ENCODE data around the gene SH3BP4.

SH3BP4 gene, protein sequence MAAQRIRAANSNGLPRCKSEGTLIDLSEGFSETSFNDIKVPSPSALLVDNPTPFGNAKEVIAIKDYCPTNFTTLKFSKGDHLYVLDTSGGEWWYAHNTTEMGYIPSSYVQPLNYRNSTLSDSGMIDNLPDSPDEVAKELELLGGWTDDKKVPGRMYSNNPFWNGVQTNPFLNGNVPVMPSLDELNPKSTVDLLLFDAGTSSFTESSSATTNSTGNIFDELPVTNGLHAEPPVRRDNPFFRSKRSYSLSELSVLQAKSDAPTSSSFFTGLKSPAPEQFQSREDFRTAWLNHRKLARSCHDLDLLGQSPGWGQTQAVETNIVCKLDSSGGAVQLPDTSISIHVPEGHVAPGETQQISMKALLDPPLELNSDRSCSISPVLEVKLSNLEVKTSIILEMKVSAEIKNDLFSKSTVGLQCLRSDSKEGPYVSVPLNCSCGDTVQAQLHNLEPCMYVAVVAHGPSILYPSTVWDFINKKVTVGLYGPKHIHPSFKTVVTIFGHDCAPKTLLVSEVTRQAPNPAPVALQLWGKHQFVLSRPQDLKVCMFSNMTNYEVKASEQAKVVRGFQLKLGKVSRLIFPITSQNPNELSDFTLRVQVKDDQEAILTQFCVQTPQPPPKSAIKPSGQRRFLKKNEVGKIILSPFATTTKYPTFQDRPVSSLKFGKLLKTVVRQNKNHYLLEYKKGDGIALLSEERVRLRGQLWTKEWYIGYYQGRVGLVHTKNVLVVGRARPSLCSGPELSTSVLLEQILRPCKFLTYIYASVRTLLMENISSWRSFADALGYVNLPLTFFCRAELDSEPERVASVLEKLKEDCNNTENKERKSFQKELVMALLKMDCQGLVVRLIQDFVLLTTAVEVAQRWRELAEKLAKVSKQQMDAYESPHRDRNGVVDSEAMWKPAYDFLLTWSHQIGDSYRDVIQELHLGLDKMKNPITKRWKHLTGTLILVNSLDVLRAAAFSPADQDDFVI

DNA sequence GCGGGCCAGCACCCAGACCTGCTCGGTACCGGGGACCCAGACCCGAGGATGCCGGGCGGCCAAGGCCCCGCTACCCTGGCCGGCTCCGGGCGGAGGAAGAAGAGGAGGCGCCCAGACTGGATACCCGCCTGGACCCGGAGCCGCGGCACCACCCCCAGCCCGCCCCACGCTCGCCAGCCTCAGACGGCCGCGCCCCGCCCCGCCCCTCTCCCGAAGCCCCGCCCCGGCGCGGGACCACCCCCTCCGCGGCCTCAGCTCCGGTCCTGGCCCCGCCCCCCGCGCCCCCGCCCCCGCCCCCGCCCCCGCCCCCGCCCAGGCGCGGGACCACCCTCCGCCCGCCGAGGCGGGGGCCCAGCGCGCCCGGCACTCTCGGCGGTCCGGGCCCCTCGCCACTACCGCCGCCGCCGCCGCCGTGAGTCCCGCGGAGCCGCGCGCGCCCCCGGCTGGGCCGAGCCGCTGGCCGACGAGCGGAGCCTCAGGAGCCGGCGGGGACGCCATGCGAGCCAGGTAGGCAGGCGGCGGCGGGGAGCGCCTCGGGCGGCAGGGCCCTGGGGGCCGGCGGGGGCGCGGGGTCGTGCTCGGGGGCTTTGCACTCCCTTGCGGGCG, at the start of gene SH3BP4:
SH3BP4 (plus strand) TSS at position 354 of the 606 bp plus-strand sequence. CDS start 82,986 bp downstream, outside the sequence.
- DNase-seq, result peak; percentile 84

DNA sequence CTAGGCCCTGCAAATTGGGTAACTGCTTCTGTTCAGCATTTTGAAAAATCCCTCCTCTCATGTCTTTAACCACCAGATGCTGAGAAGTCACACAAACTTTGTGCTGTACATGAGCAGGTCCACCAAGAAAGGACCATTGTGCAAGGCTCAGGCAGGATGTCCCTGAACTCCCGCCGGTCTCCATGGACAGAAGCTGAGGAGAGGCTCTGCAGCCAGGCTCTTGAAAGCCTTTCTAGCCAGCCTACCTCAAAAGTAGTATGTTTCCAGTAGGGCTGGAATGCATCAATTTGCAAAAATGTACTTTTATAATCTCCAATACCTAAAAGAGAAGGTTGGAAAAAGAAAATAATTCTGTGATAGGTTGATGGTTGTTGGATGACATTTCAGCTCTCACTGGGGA, 47.0 kb upstream of the SH3BP4 start:
- DNase-seq, result no peak

DNA sequence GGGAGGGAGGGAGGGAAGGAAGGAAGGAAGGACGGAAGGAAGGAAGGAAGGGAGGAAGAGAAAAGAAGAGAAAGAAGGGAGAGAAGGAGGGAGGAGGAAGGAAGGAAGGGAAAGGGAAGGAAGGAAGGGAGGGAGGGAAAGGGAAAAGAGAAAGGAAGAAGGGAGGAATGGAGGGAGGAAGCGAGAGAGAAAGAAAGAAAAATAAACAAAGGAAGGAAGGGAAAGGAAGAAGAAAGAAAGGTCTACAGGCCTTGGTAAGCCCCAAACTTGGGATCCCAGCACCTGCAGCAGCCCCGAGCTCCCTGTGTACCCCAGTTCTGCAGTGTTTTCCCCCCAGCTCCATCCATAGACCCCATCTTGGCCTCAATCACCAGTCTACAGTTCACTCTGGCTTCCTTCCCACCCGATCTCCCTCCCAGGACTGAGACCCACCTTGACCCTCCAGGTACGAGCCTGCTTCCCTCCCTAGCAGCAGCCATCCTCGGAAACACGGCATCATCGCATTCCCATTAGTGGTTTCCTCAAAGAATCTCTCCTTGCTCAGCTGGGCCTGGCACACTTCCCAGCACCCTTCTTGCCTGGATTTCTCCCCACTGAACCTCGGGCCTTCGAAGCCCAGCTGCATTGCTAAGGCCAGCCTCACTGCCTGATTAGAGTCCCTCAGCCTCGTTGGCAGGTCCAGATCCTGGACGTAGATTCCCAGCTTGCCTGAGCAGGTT, 46.1 kb upstream of the SH3BP4 start:
- no peak for DNase-seq

DNA sequence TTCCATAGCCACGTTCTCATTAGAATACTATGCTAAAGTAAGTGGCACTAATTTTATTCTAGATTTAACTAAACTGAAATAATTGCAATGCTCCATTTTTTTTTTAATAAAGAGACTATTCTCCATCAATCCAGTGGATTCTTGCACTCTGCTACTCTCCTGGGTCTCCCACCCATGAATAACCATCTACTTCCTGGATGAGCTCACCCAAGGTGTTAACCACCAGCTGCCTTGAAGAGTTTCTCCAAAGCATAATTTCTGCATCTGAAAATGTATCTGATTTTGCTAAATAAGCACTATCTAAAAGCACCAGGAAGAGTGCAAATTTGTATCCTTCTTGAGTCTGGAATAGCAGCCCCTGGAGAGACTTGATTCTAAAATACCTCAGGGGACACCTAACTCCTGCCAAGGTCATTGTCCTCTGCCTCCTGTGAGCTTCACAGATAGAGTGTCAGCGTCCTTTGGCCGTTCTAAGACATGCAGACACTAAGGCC, 41.6 kb upstream of the SH3BP4 start:
- DNase-seq, result no peak

DNA sequence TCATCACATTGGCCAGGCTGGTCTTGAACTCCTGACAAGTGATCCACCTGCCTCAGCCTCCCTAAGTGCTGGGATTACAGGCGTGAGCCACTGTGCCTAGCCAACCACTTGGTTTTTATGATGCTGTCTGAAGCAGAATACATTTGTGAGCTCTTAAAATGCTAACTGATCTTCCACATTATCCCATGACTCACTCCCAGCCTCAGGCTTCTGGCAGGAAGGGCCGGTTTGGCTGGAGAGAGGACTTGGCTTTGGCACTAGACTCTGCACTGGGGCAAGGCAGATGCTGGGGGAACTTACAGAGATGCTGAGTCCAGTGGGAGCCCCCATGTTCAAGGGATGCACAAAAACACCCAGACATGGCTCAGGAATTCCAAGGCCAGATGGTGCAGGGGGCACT, 40.5 kb upstream of the SH3BP4 start:
- DNase-seq, result no peak

DNA sequence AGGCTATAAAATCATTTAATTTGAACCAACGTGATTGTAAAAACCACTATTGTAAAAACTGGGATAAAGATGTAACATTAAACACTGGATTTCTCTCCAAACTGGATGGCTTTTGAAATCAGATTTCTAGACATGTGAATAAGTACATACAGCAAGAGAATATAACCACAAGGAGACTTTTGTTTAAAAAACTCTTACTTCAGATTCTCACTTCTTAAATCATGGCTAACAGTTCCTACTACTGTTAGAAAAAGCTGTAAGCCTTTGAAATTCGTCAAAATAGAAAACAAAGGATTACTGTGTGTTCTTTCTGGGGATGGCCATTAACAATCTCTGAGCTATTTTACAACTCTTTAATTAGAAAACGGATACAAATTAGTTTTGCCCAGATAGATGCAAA, 39.4 kb upstream of the SH3BP4 start:
- DNase-seq, result no peak

DNA sequence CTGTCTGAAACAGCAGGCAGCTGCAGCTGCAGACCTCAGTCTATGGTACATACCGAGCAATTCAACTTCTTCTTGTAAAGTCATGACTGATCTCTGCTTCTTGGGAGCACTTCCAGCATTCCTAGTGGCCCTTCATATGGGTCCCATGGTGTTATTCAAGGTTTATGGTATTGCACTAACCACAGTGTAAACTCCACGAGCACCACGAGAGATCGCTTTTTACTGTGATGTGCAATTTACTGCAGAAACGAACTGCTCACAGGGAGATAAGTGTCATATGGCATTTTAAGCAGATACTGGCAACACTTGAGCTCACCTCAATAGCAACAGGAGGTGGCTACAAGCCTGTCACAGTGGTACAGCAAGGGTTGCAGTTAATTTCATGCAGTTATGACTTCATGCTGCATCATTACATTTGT, 38.6 kb upstream of the SH3BP4 start:
- DNase-seq, result no peak

DNA sequence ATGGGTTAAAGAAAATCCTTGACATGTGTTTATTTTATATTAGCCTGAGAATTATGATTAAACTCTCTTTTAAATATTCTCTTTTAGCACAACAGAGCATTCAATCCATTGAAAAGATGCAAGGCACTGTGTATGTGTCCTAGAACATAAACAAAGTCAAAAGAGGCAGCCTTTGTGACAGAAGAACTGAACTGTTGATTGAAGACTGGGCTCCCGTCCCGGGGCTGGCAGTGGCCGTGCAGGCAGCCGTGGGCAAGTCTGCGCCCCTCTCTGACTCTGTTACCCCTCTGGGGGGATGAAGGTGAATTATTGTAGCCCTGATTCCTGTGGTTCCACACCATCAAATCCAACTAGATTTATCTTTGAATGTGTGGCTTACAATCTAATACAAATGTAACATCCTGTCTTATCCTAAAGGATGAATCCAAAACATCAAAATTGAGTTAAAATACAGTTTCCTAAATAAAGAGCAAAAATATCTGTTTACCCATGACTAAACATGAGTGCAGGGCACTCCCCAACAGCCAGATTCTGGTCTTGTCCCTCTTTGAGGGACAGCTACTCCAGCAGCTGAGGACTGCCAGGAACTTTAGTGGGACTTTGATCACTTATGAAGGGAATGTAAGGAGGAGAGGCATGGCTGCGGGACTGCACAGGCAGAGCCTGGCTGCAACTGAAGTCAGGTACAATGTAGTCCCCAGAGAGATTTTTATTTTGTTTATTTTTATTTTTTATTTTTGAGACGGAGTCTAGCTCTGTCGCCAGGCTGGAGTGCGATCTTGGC, 37.3 kb upstream of the SH3BP4 start:
- no peak for DNase-seq

DNA sequence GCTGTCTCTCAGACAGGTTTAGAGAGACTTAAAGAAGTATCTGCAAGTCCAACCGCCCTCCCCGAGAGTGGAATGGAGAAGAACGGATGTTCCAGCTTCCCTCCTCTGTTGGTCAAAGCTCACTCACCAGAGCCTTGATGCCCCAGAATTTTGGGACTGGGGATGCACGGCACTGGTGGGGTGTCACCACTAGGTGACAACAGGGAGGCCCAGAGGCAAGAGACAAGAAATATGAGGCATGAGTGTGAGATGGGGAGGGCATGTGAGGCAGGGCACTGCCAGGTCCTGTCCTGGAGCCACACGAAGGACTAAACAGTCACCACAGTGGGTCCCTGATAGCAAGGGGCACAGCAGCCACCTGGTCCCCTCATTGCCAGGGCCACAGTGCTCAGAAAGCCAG, 35.1 kb upstream of the SH3BP4 start:
- DNase-seq, result no peak

DNA sequence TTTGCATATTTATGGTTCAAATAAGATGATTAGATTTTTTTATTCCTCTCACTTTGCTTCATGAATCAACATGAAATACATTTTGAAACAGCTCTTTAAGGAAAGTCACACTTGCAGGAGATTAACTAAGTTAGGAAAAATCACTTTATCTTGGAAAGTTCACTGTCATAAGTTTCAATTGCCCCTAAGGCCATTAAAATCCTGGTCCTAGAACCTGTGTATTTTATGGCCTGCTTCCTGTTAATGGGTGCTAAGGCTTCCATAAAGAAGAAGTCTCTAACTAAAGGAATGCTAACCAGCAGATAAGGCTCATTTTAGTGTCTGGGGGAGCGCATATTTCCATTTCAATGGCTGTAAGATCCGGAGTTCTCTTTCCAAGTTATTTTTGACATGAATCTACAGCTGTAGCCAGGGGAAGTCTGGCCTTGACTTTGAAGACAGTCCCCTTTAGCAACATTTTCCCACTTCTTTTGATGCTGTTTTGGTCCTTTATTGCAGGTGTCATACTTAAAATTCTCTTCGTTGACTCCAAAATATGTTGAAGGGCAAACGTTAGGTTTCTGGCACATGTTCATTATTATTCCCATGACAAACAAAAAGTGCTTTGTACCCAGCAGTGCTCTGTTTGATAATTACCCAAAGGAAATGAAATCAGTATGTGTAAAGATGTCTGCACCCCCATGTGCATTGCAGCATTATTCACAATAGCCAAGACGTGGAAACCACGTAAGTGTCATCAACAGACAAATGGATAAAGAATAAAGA, 34.4 kb upstream of the SH3BP4 start:
- no peak for DNase-seq

DNA sequence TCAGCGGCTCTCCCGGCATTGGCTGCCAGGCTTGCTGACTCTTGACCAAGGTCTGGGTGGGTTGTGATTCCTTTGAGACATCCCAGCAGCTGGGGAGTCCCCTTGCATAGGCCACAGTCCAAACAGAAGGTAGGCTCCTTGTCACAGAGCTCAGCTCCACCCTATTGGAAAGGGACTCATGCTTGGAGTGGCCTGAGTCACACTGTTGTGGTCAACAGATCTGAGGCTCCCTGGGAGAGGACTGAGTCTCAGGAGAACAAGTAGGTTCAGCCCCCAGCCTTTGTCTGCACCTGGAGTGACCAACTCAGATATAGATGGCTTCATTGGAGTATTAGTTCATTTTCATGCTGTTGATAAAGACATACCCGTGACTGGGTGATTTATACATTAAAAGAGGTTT, 32.1 kb upstream of the SH3BP4 start:
- no peak for DNase-seq

DNA sequence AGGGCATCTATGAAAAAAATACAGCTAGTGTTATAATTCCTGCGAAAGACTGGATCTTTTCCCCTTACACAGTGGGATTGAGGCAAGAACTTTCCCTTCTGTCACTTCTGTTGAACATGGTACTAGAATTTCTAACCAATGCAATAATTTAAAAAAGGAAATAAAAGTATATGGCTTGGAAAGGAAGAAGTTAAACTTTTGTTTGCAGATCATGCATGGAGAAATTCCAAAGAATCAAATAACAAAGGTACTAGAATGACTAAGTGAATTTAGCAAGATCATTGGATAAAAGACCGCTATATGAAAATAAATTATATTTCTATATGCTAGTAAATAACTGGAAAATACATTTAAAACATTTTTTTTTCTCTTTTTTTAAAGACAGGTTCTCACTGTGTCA, 31.0 kb upstream of the SH3BP4 start:
- DNase-seq, result no peak

DNA sequence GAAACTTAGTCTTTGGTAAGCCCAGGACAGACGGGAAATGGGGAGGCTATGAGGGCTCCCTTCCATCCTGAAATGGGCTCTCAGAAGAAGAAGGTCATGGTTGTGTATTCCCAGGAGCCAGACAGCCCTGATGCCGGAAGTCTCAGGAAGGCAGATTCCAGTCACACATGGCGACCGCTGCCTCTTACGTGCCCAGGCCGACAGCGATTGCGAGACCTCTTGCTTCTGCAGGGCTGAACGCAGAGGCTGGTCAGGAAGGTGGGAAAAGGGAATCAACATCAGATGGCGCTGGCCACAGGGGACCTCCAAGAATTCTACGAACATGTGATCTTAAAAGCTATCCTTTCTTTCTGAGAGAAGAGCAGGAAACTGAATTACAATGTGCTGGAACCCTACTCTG, 22.8 kb upstream of the SH3BP4 start:
- no peak for DNase-seq

DNA sequence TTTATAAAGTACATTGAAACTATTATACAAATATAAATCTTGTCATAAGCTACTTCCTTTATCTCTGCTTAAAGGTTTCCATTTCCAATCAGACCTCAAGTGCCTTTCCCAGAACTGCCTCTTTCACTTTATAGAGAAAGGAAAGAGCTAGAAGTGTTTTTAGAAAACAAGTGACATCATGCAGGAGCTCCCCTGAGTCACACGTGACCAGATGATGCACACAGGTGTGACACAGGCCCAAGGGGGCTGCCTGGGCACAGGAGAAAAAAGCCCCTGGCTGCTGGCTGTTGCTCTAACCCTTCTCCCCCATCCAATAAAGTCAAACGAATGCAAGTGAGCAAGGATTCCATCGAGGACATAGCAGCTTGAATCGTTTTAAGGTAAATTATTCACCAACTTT, 21.4 kb upstream of the SH3BP4 start:
- no peak for DNase-seq

DNA sequence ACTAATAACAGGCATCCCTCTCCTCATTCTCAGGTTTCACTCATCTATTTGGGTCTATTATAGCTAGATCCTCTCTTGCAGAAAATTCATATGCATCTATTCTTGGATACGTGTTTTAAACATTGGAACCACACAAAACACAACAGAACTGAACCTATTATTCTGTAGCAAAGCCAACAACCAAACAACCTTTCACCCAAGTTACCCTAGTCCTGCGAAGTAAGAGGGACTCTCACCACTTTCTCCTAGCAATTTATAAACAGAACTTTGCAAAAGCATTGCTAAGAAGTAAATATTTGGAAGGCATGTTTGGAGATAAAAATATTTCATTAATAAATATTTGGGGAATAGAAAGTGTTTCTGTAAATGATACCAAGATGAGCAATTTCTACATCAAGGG, 20.4 kb upstream of the SH3BP4 start:
- DNase-seq, result no peak

DNA sequence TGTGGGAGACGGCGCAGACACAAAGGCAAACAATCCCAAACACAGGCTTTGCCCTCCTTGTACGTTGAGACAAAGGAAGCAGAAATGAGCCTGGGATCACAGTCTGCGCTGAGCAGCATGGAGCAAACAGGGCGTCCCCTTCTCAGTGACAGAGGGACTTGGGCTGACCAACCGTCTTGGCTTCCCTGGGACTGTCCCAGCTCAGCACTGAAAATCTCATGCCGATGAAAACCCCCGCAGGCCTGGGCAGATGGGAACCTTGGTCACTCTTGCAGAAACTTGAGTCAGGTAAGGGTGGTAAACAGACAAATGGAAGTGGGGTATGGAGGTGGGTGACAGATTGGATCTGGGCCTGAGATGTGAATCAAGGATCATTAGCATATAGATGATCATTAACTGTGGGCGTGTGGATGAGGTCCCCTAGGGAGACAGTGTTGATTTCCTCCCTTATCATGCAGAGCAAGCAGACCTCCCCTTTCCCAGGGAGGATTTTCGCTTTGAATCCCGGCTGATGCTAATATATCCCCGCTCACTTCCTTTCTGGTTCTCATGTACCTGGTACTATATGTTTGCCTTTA, 19.1 kb upstream of the SH3BP4 start:
- peak; percentile 47 for DNase-seq

DNA sequence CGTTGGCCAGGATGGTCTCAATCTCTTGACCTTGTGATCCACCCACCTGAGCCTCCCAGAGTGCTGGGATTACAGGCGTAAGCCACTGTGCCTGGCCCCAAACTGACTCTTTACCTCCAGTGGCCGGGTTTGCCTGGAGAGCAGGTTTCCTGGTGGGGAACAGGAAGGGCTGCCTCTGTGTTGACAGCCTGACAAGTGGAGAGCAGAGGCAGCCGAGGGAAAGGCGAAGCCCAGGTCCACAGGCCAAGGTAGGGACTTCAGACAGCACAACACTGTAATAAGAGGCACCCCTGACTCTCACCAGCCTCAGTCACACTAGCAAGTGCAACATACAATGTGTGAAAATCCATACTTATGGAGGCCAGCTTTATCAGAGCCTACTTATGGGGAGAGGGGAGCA, 16.5 kb upstream of the SH3BP4 start:
- DNase-seq, result no peak

DNA sequence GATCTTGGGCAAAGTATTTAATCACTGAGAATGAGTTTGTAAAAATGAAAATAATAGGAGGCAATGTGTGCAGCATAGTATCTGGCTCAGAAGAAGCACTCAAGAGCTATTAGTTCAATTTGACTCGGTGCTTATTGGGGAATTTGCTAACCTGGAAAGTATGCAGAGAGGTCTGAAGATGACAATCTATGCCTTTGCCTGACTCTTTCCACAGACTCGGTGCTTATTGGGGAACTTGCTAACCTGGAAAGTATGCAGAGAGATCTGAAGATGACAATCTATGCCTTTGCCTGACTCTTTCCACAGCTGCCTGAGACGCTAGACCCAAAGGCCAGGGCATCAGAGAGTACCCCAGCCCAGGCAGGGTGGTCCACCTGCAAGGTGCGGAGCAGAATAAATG, 12.2 kb upstream of the SH3BP4 start:
- no peak for DNase-seq

DNA sequence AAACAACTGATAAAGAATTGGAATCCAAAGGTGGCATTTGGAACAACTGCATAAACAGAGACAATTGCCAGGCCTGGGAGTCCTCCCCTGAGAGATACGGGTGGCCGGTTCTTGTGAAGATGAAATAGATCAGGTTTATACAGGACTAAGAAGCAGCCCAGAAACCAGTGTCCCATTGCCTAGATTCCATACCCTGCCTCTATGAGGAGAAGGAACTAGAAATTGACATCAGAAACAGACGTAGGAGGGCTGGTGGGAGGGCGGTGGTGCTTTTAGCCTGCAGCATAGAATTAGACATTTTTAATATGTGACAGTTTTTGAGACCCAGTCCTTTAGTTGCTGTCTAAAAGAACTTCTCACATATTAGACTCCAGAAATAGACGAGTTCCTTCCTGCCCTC, 11.8 kb upstream of the SH3BP4 start:
- no peak for DNase-seq

DNA sequence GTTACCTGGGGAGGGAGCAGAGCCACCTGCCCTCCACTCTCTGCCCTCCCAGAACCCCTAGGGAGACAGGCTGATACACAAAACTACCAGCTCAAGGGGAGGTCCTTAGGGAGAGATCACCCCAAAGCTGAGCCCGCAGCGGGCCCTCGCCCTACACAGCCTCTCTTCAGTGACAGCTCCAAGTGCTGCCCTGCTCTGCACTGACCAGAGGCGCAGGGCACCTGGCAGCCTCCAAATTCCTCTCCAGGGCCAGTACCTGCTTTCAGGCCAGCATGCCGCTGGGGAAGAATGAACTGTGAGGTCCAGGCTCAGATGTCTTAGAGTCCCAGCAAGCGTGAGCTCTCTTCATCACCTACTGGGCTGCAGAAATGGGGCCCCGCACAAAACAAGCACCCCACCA, 11.3 kb upstream of the SH3BP4 start:
- no peak for DNase-seq
